Endometrium (tissue), 2 donors: ENCODE measurements around the gene HCAR2.
"Not testable (repeated sequence)": the region's sequence is repeated elsewhere in the genome, so short reads cannot be mapped to it uniquely, and the experiment has no call there.

Experiments
- FAIRE-seq: peaks from 2 replicates; lab custom pipeline; 2012; peaks lifted over from hg19 to GRCh38; lab: Jason Lieb, UNC
- donor health status: control.
- donor health status: control.

Gene HCAR2

GRCh38 chr12:122665349-122665748 lies 37.8 kb downstream of the HCAR2 start:
- FAIRE-seq = no peak

DNA sequence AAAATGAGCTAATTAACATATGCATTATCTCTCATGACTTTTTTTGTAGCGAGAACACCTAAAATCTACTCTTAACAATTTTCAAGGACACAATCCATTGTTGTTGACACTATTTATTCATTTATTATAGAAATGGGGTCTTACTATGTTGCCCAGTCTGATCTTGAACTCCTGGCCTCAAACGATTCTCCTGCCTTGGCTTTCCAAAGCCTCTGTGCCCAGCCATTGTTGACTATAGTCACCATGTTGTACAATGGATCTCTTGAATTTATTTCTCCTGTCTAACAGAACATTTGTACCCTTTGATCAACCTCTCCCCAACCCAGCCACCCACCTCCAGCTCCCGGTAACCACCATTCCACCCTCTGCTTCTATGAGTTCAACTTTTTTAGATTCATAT lies 41.2 kb downstream of the HCAR2 start:
- no peak for FAIRE-seq

- no peak for FAIRE-seq
Observed at GRCh38 chr12:122661246-122661645, 41.9 kb downstream of the HCAR2 start.

DNA sequence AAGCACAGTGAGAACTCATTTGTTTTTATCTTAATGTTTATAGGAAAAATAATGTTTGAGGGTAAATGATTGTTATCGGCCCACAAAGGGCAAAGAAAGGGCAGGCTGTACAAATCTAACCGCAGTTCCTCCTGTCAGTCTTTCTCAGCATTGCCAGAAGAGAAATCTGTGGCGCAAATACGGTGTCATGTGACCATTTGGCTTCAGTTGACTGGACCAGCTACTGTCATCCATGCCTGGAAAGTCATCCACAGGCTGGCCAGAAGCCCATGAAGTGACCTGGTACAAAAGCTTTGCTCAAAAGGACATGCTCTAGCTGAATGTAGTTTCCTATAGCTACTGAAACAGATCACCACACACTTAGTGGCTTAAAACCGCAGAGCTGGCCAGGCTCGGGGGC lies 43.6 kb downstream of the HCAR2 start:
- no peak for FAIRE-seq

DNA sequence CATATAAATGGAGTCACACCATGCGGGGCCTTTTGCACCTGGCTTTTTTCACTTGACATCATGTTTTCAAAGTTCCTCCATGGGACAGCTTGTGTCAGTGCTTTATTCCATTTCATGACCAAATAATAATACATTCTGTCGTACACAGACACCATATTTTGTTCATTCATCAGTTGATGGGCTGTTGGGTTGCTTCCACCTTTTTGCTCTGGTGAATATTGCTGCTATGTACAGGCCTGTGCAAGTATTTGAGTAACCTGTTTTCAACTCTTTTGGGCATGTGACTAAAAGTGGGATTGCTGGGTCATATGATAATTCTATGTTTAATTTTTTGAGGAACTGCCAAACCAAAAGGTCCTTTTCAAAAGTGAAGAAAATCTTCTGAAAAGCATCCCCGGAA lies 46.9 kb downstream of the HCAR2 start:
- no peak for FAIRE-seq

GRCh38 chr12:122653291-122653690 lies 49.9 kb downstream of the HCAR2 start:
- not testable (repeated sequence) for FAIRE-seq

DNA sequence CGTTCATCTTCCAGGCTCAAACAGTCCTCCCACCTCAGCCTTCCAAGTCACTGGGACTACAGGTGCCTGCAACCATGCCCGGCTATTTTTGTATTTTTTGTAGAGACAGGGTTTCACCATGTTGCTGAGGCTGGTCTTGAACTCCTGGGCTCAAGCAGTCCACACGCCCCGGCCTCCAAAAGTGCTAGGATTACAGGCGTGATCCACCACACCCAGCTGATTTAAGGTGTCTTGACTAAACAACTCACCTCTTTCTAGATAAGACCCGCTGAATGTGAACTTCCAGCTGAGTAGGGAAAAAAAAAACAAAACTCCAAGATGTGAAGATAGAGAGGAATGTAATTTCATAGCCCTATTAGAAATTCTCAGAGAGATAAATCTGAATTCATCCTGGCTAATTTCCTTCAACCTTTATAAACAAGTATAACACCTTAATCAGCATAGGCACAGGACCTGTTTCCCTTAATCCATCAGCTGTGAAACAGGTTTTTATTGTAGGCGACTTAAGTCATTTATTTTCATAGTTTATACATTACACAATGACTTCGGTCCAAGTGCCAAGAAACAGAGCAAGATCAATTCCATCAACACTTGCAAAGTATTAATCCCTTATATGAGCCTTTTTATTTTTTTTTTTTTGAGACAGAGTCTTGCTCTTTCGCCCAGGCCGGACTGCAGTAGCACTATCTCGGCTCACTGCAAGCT lies 51.5 kb downstream of the HCAR2 start:
- FAIRE-seq = no peak
